ENCODE measurements around the gene TEX14. TPM values are rescaled to one million over a fixed set of nuclear protein-coding genes. Genes with fewer than 3 reads are reported as not detected.

The TEX14 gene
- polyA plus RNA-seq, 3 donors = 0.25 TPM; not detected in 2

DNA sequence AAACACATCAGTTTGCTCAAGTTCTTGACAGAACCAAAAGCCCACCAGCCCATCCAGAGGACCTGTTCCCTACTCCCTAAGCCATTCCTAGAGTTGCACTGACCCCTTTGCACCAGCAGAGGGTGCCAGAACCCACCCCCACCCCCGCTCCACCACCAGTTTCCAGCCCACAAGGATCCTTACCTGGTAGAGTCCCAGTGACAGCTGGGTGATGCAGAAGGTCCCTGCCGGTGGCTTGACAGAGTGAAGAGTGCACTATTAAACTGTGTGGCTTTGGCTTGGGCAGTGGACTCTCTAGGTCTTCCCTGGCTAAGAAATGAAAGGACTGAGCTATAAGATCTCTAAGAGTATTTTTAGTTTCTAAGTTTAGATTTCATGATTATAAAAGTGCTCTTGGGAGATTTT is 104.1 kb downstream of the TEX14 start:
- Mint-ChIP-seq H3K27me3 (ENCODE audit: low read depth in 3 of 3) (peaks cover 2 to 8% (median 6%) of the 10 kb centered on the region in 3 donors), H3K4me3 (peak overlapping the region in 1 of 2 donors; percentile 42), H3K9me3 (peaks cover 0 to 3% (median 0%) of the 10 kb centered on the region in 7 donors), H3K36me3 (no peaks in the 10 kb centered on the region), H3K27ac (no peak overlapping the region), H3K4me1 (no peaks in the 10 kb centered on the region)
- Histone ChIP-seq H3K4me3 (replicated peaks in 1 of 3; ENCODE audit: low read depth in 2 of 3, low read length in 3 of 3) (no peak overlapping the region), H3K9ac (ENCODE audit: insufficient read depth, low read length, poor library complexity, severe bottlenecking) (no peak overlapping the region), H3K4me2 (replicated peaks; ENCODE audit: extremely low read depth, low read length, poor library complexity, severe bottlenecking) (no peak overlapping the region), H2AFZ (ENCODE audit: insufficient read depth, low read depth, low read length, poor library complexity, severe bottlenecking) (no peak overlapping the region), H4K20me1 (ENCODE audit: insufficient read depth, low read length) (no peaks in the 10 kb centered on the region), H3K79me2 (ENCODE audit: insufficient read depth, low read length) (no peaks in the 10 kb centered on the region), H3K4me1 (ENCODE audit: control insufficient read depth in 1 of 2, insufficient read depth in 2 of 2, low read length in 2 of 2) (no peaks in the 10 kb centered on the region), H3K9me3 (replicated peaks in 1 of 2; ENCODE audit: control insufficient read depth in 1 of 2, insufficient read depth in 1 of 2, low read length in 2 of 2) (no peaks in the 10 kb centered on the region), H3K36me3 (replicated peaks in 1 of 2; ENCODE audit: control insufficient read depth in 1 of 2, insufficient read depth in 2 of 2, low read length in 2 of 2) (no peaks in the 10 kb centered on the region), H3K27ac (ENCODE audit: low read depth in 1 of 2, low read length in 2 of 2) (no peak overlapping the region), H3K27me3 (ENCODE audit: control insufficient read depth in 2 of 2, insufficient read depth in 2 of 2, low read length in 2 of 2) (no peaks in the 10 kb centered on the region)
- WGBS (ENCODE audit: insufficient coverage) = 0% methylated on average over 1 of the region's 2 CpGs
- intact Hi-C loops (cut with micrococcal nuclease) = loop anchor here (5.0 to 10.0 kb wide), 2 partner anchors 63 to 420 kb away; no protein-coding TSS in a partner anchor
- peak; percentile 97 for TF ChIP-seq CTCF (IDR thresholded peaks at IDR 0.05)
- DNase-seq = peak; percentile 41 to 61 (median 55)

DNA sequence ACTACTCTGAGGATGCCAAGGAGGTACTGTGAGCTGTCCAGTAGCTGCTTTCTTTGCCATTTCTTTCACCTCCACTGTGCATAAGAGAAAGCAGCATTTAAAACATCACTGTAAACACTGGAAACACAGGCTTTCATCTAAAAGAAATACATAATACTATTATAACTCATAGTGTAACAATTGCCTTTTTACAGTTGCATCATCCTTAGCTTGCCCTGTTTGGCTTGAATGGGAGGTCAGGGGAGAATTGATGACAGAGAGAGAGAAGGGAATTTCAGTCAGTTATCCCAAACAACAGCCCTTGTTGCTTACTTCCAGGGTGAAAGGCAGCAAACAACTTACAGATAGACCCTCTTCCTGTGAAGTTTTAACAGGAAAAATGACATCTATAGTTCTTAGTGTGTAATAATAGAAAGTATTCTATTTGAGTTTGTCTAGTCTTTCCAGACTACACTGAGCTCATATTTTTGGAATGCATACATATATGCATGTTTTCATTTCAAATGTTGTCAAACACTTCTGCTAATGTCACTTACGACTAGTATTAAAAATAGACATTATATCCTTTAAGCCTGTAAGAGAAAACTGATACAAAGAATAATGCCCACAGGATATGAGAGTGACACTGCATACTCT is 105.7 kb downstream of the TEX14 start:
- DNase-seq = no peak
- Histone ChIP-seq H3K36me3 (replicated peaks in 1 of 2; ENCODE audit: control insufficient read depth in 1 of 2, insufficient read depth in 2 of 2, low read length in 2 of 2) (no peaks in the 10 kb centered on the region), H3K27me3 (ENCODE audit: control insufficient read depth in 2 of 2, insufficient read depth in 2 of 2, low read length in 2 of 2) (no peaks in the 10 kb centered on the region), H3K9me3 (replicated peaks in 1 of 2; ENCODE audit: control insufficient read depth in 1 of 2, insufficient read depth in 1 of 2, low read length in 2 of 2) (no peaks in the 10 kb centered on the region), H3K4me3 (replicated peaks in 1 of 3; ENCODE audit: low read depth in 2 of 3, low read length in 3 of 3) (no peak overlapping the region), H4K20me1 (ENCODE audit: insufficient read depth, low read length) (no peaks in the 10 kb centered on the region), H3K27ac (ENCODE audit: low read depth in 1 of 2, low read length in 2 of 2) (no peak overlapping the region), H3K79me2 (ENCODE audit: insufficient read depth, low read length) (no peaks in the 10 kb centered on the region), H3K9ac (ENCODE audit: insufficient read depth, low read length, poor library complexity, severe bottlenecking) (no peak overlapping the region), H2AFZ (ENCODE audit: insufficient read depth, low read depth, low read length, poor library complexity, severe bottlenecking) (no peak overlapping the region), H3K4me1 (ENCODE audit: control insufficient read depth in 1 of 2, insufficient read depth in 2 of 2, low read length in 2 of 2) (no peaks in the 10 kb centered on the region), H3K4me2 (replicated peaks; ENCODE audit: extremely low read depth, low read length, poor library complexity, severe bottlenecking) (no peak overlapping the region)
- no peaks in the 10 kb centered on the region for H3K4me1 Mint-ChIP-seq
- TF ChIP-seq CTCF (IDR thresholded peaks at IDR 0.05) = no peak
- no CpG with 5 or more reads among the region's 1 CpG for WGBS (ENCODE audit: insufficient coverage)
- peaks cover 1 to 8% (median 7%) of the 10 kb centered on the region in 3 donors for H3K27me3 Mint-ChIP-seq (ENCODE audit: low read depth in 3 of 3)
- H3K27ac Mint-ChIP-seq = no peak overlapping the region
- intact Hi-C loops (cut with micrococcal nuclease) = loop anchor here (5.0 to 10.0 kb wide), 2 partner anchors 61 to 421 kb away; no protein-coding TSS in a partner anchor
- H3K4me3 Mint-ChIP-seq = no peak overlapping the region
- H3K36me3 Mint-ChIP-seq = no peaks in the 10 kb centered on the region
- peaks cover 0 to 2% (median 0%) of the 10 kb centered on the region in 7 donors for H3K9me3 Mint-ChIP-seq
